Fibroblast of lung (primary cell): ENCODE data around the gene CRADD. TPM values are rescaled to one million over a fixed set of nuclear protein-coding genes. Genes with fewer than 3 reads are reported as not detected.

Source experiments
- DNase-seq, 2 donors: peaks; one replicate each; pipeline versions ENCODE4 v3.0.0 to v3.0.0-alpha.2; 2010; ENCODE audit warnings: low read depth in 2 of 2
- H2AFZ ChIP-seq: 2 replicates; pipeline ENCODE4 v1.5.1; 2012; ENCODE audit warnings: low read length, control low read depth, inconsistent platforms
- H3K27ac ChIP-seq: 2 replicates; pipeline ENCODE4 v1.5.1; 2011; ENCODE audit warnings: low read length, control low read depth; ENCODE audit not compliant: insufficient read depth
- H3K27me3 ChIP-seq: 2 replicates; pipeline ENCODE4 v1.5.1; 2011; ENCODE audit warnings: mild to moderate bottlenecking, low read length; ENCODE audit not compliant: control insufficient read depth, insufficient read depth
- H3K36me3 ChIP-seq: 2 replicates; pipeline ENCODE4 v1.5.1; 2011; ENCODE audit warnings: low read length; ENCODE audit not compliant: control insufficient read depth, insufficient read depth
- H3K4me1 ChIP-seq: 2 replicates; pipeline ENCODE4 v1.5.1; 2011; ENCODE audit warnings: low read length; ENCODE audit not compliant: control insufficient read depth, insufficient read depth; ENCODE audit errors: extremely low read depth
- H3K4me2 ChIP-seq: 2 replicates; pipeline ENCODE4 v1.5.1; 2011; ENCODE audit warnings: low read length, control low read depth; ENCODE audit not compliant: insufficient read depth; ENCODE audit errors: extremely low read depth
- H3K4me3 ChIP-seq, 4 experiments: fragments of 200-600 bp in 1 of 4; sonication (generic) in 1 of 4; replicated peaks in 1 of 4; 2 replicates each; pipeline ENCODE4 v1.5.1; 2011 to 2016; ENCODE audit warnings: low read length in 4 of 4, low read depth in 3 of 4, mild to moderate bottlenecking in 3 of 4, control low read depth in 2 of 4, inconsistent platforms in 1 of 4, mixed read lengths in 1 of 4; ENCODE audit not compliant: insufficient read depth in 1 of 4; ENCODE audit errors: control extremely low read depth in 1 of 4
- H3K79me2 ChIP-seq: 2 replicates; pipeline ENCODE4 v1.5.1; 2012; ENCODE audit warnings: mild to moderate bottlenecking, low read length, inconsistent platforms; ENCODE audit not compliant: control insufficient read depth, insufficient read depth
- H3K9ac ChIP-seq: 2 replicates; pipeline ENCODE4 v1.5.1; 2011; ENCODE audit warnings: mild to moderate bottlenecking, low read length, control low read depth; ENCODE audit not compliant: insufficient read depth
- H3K9me3 ChIP-seq: 2 replicates; pipeline ENCODE4 v1.5.1; 2012; ENCODE audit warnings: low read depth, low read length; ENCODE audit not compliant: control insufficient read depth, insufficient read depth
- H4K20me1 ChIP-seq: 2 replicates; pipeline ENCODE4 v1.5.1; 2011; ENCODE audit warnings: low read length; ENCODE audit not compliant: control insufficient read depth, insufficient read depth; ENCODE audit errors: extremely low read depth
- EZH2 ChIP-seq: IDR thresholded peaks from 2 replicates; pipeline ENCODE4 v1.5.1; 2012; ENCODE audit warnings: low read length, control low read depth, mild to moderate bottlenecking; ENCODE audit errors: missing control alignments
- polyA plus RNA-seq, 2 donors: library from polyadenylated mRNA; depleted of rRNA in 1 of 2; stranded (reverse) in 1 of 2; unstranded in 1 of 2; fragments of >200 nt; gene quantifications; 2 replicates each; pipeline ENCODE4 v1.2.1, GENCODE V29; 2011 to 2012; ENCODE audit warnings: missing spikeins in 1 of 2
- total RNA-seq: library from RNA; depleted of rRNA; stranded (reverse); fragments of >200 nt; gene quantifications from 2 replicates; pipeline ENCODE4 v1.2.1, GENCODE V29; 2014
- TF ChIP-seq, protein P1 (sequence below), 2 donors: IDR thresholded peaks in 1 of 2; conservative IDR thresholded peaks in 1 of 2; 1 replicate in 1 of 2; 2 replicates in 1 of 2; pipeline ENCODE4 v1.5.1; 2011 to 2012; ENCODE audit warnings: low read length in 2 of 2, control low read depth in 1 of 2, inconsistent platforms in 1 of 2, low read depth in 1 of 2, mild to moderate bottlenecking in 1 of 2

CRADD gene
- total and polyA plus RNA-seq, 2 donors (not counting 1 experiment from before 2014, with no cell fraction given) = 13.5 to 21.1 TPM

DNA sequence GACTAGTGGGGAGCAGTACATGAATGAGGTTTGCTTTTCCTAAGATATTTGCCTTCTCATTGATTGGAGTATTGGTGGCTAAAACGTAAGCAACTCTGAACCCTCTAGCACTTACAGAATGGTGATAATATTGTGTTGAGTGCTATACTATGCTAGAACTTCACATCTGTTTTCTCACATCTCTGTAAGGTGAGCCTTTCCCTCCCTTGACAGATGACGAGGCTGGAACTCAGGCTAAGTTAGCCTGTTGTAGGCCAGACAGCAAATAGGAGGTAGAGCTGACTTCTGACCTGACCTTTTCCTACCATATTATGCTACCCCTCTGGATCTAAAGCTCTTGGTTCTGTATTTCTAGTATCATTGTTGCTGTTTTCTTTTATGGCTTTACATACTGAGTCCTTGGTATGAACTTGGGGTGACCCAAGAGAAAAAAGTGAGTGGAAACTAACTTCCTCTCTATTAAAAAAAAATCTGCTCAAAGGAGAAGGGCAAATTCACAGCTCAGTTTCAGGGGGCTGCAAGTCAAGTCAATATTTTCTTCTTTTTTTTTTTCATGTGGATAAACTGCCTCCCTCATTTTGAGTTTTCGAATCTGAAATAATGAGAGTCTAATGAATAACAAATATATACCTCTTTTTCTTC, 85.9 kb downstream of the CRADD start:
- no peak overlapping the region for H3K27ac ChIP-seq

DNA sequence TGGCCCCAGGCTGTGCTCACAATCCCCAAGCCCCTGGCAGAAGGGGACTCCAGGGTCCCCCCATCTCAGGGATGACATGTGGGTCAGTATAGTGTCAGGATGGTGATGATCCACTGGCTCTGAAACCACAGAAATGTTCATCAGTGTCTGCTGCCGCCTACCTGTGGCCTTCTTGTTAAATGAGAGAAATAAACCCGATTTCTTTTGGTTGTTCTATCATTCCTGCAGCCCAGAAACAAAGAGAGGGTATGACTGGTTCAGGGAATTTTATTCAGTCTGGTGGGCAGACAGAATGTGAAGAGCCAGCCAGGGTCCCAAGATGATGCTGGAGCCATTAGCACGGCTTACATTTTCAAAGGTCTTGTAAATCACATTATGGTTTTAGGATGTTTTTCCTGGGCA, 86.6 kb downstream of the CRADD start:
- peak in 1 of 2 donors; percentile 41 for DNase-seq
- no peaks in the 10 kb centered on the region for H3K27me3 ChIP-seq
- peaks cover 29% of the 10 kb centered on the region for H3K4me1 ChIP-seq
- no peaks in the 10 kb centered on the region for H3K9me3 ChIP-seq
- no peak overlapping the region for H3K9ac ChIP-seq
- no peak overlapping the region for H3K4me3 ChIP-seq
- H3K4me2 ChIP-seq = no peak overlapping the region
- no peaks in the 10 kb centered on the region for H3K79me2 ChIP-seq
- H4K20me1 ChIP-seq = no peaks in the 10 kb centered on the region
- H2AFZ ChIP-seq = no peak overlapping the region
- TF ChIP-seq EZH2 = no peak
- TF ChIP-seq, protein P1, sequence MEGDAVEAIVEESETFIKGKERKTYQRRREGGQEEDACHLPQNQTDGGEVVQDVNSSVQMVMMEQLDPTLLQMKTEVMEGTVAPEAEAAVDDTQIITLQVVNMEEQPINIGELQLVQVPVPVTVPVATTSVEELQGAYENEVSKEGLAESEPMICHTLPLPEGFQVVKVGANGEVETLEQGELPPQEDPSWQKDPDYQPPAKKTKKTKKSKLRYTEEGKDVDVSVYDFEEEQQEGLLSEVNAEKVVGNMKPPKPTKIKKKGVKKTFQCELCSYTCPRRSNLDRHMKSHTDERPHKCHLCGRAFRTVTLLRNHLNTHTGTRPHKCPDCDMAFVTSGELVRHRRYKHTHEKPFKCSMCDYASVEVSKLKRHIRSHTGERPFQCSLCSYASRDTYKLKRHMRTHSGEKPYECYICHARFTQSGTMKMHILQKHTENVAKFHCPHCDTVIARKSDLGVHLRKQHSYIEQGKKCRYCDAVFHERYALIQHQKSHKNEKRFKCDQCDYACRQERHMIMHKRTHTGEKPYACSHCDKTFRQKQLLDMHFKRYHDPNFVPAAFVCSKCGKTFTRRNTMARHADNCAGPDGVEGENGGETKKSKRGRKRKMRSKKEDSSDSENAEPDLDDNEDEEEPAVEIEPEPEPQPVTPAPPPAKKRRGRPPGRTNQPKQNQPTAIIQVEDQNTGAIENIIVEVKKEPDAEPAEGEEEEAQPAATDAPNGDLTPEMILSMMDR (conservative IDR thresholded peaks at IDR 0.05 in 1 of 2, IDR thresholded peaks at IDR 0.05 in 1 of 2; ENCODE audit: low read depth in 1 of 2, low read length in 2 of 2) = no peak
- H3K36me3 ChIP-seq = no peaks in the 10 kb centered on the region
- H3K27ac ChIP-seq = no peak overlapping the region

More for the DNA sequence above, 85.9 kb downstream of the CRADD start:
- H4K20me1 ChIP-seq = no peaks in the 10 kb centered on the region
- no peaks in the 10 kb centered on the region for H3K27me3 ChIP-seq
- H3K4me2 ChIP-seq = no peak overlapping the region
- no peaks in the 10 kb centered on the region for H3K79me2 ChIP-seq
- H2AFZ ChIP-seq = no peak overlapping the region
- no peaks in the 10 kb centered on the region for H3K36me3 ChIP-seq
- no peak overlapping the region for H3K9ac ChIP-seq
- DNase-seq = no peak
- H3K9me3 ChIP-seq = no peaks in the 10 kb centered on the region
- no peak overlapping the region for H3K4me3 ChIP-seq
- TF ChIP-seq, protein P1 (conservative IDR thresholded peaks at IDR 0.05 in 1 of 2, IDR thresholded peaks at IDR 0.05 in 1 of 2; ENCODE audit: low read depth in 1 of 2, low read length in 2 of 2) = no peak
- no peak for TF ChIP-seq EZH2
- H3K4me1 ChIP-seq = peaks cover 29% of the 10 kb centered on the region

- H3K4me1 ChIP-seq = peaks cover 17% of the 10 kb centered on the region
- H3K27ac ChIP-seq = no peak overlapping the region
- no peak for DNase-seq
- H3K9ac ChIP-seq = no peak overlapping the region
- no peak overlapping the region for H3K4me2 ChIP-seq
- no peaks in the 10 kb centered on the region for H4K20me1 ChIP-seq
- H3K36me3 ChIP-seq = no peaks in the 10 kb centered on the region
- H2AFZ ChIP-seq = no peak overlapping the region
- no peaks in the 10 kb centered on the region for H3K79me2 ChIP-seq
- H3K27me3 ChIP-seq = no peaks in the 10 kb centered on the region
- H3K9me3 ChIP-seq = no peaks in the 10 kb centered on the region
- H3K4me3 ChIP-seq = no peak overlapping the region
- TF ChIP-seq, protein P1 (conservative IDR thresholded peaks at IDR 0.05 in 1 of 2, IDR thresholded peaks at IDR 0.05 in 1 of 2; ENCODE audit: low read depth in 1 of 2, low read length in 2 of 2) = no peak
- no peak for TF ChIP-seq EZH2
Measured at GRCh38 chr12:93766371-93766770, 89.2 kb downstream of the CRADD start.
